HG02852 (cell line): ENCODE measurements around the gene OFD1.
A peak's percentile ranks its signal among the peaks of the same experiment; 100 is the strongest.

Source experiments
- ATAC-seq: cut with Tn5 transposase; IDR thresholded peaks from one replicate; pipeline ENCODE4 v1.9.1; 2021; ENCODE audit warnings: mild to moderate bottlenecking, moderate library complexity; ENCODE audit not compliant: unreplicated experiment

The OFD1 gene

DNA sequence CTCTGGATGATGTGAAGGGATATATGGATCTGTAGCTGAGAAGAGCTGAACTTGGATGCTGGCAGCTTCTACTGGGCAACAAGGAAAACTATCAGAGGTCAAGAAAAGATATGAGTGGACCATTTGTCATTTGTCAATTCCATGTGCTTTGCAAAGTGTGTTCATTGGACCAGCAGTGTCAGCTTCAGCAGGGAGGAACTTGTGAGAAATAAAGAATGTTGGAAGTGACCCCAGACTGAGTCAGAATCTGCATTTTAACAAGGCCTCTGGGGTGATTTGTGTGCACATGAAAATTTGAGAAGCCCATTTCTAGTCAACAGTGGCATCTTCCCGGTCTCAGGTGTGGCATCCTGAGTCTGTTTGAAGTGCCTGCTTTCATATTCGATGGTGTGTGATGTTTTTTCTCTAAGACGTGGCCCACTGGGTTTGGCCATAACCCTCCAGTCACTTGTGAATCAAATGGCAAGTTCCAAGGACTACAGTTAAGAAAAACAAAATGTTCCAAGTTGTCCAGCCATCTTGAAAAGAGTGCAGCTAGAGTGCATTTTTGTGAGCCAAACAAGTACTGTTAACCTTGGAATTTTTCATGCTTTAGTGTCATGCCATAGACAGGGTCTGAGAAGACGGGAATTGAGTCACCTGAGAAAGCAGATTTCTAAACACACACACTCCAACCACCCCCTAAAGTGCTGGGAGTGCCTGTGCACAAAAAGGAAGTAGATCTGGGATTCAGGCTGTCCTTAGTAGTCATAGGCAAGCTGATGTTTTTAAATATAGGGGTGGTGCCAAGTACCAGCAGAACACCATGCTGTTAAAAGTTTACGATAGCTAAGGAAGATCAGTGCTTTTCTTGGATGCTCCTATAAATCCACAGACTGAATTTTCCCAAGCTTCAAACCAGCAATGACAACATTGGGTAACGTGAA lies 55.9 kb downstream of the OFD1 start:
- no peak for ATAC-seq

DNA sequence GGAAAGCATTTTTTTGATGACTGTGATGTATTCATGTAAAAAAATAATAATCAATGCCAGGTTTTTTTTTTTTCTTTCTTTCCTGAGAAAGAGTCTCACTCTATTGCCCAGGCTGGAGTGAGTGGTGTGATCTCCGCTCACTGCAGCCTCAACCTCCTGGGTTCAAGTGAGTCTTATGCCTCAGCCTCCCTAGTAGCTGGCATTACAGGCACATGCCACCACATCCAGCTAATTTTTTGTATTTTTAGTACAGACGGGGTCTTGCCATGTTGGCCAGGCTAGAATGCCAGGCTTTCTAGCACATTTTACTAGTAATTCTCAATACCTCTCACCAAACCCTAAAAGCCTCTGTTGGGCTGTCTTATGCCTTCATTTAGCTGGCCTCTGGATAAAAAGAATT lies 56.6 kb downstream of the OFD1 start:
- ATAC-seq: no peak

DNA sequence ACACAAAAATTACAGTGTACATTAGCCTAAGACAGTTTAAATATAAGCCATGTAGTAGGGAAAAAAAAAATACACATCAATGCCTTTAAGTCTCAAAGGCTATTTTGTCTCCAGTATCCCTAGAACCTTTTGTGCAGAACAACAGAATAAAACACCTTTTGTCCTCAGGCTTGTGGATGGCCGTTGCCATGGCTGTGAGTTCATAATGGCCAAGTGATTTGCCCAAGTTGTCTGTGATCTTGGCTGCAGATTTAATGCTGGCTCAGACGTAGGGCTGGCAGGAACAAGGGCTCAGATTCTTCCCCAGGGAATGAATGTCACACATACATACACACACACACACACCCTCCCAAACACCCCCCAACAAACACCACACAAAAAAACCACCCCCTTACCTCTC lies 57.0 kb downstream of the OFD1 start:
- no peak for ATAC-seq

DNA sequence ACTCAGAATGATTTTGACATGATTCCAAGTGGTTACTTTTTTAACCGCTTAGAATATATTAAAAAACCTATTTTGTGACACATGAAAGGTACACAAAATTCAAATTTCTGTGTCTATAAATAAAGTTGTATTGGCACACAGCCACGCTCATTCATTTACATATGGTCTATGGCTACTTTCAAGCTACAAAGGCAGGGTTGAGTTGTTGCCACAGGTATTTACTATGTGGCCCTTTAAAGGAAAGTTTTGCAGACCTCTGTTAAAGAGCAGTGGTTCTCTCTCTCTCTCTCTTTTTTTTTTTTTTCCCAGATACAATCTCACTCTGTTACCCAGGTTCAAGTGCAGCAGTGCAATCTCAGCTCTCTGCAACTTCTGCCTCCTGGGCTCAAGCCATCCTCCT lies 59.3 kb downstream of the OFD1 start:
- ATAC-seq: peak; percentile 54

DNA sequence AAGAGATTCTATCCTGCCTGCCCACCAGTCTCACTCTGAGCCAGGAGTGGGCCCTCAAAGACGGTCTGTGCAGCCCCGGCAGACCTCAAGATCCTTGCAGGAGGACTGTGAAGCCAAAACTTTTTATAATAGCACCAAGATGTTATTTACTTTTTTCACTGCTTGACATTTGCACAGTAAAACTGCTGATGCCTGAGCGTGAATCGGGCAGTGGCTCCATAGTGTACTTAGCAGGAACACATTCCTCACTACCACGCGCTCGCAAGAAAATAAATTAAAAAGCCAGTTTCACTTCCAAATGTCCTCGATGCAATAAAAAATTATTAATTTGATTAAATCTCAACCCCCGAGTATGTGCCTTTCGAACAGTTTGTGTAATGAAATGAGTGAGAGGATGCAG lies 59.9 kb downstream of the OFD1 start:
- ATAC-seq: no peak

DNA sequence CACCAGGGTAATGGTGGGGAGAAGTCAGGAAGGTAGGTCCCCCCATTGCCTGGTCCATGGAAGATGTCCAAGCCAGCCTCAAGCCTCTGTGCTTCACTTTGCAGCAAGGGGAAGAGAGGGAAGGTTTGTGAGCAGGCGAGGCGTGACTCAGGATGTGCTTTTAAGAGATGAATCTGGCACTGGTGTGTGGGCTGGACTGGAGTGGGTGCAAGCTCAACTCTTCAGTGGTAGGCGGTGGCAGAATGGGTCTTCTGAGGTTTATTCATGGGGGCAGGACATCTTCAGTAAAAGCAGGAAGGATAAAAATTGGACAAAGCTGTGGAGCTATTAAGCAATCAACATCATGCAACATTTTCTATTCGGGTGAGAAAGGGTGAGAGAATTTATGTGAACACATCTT lies 63.0 kb downstream of the OFD1 start:
- ATAC-seq: no peak

DNA sequence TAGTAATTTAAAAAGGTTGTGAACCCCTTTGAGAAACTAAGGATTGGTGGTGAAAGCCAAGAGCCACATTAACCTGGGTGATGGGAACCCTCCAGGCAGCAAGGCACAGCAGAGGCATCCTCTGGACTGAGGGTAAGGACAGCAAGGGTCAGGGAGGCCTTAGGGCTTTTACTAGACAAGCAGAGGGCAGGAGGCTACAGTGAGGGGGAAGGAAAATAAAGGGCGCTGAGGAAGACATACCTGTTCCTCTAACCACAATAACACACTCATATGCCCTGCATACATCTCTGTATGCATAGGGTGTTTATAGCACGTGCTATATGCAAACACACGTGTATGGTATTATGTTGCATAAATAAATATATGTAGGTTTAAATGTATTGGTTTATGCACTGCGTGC lies 63.6 kb downstream of the OFD1 start:
- no peak for ATAC-seq

DNA sequence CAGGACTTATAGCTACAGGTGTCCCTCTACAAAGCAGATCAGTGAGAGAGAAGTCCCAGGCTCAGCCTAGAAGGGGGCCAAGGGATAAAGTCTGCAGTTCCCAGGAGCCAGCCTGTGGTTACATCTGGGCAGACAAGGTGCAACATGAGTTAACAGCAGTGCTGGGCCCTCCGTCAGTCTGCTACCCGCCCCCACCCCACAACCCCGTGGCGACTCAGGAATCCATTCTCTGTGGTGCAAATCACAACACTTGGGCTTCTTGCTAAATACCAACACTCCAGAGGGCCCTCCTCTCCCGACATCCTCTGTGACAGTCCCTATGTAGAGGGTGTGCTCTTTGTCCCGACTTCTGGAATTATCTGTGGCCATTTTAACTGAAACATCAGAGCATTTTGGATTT lies 68.6 kb downstream of the OFD1 start:
- no peak for ATAC-seq

DNA sequence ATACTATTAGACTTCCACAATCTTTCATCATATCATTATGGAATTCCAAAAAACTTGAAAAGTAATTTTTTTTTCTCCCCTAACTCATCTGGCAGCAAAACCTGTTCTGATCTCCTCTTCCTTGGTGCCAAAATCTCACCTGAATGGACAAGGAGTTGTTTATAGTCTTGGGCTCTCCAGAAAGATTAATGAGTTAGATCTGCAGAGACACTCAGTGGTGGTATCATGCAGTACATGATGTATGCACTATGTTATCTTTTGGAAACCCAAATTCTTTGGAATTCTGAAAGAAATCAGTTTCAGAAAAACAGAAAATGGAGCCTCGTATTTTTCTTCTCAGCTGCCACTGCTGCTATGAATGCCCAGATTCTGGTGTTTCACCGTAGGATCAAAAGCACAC lies 70.7 kb downstream of the OFD1 start:
- ATAC-seq: no peak

DNA sequence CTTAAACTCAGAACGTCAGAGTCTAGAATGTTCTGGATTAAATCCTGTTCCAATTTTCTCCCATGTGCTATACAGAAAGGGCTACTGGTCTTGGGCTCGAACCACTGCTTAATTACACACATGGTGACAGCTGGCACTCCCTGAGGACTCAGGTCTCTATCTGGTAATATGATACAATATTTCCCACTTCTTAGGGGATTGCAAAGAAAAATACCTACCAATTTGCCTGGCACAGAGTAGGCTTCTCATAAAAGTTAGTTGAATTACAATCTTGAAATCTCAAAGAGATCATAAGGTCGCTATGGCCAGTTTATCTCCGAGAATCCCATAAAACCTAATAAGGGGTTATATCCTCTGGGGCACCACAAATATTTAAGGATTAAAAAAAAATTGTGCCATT lies 73.7 kb downstream of the OFD1 start:
- ATAC-seq: no peak

DNA sequence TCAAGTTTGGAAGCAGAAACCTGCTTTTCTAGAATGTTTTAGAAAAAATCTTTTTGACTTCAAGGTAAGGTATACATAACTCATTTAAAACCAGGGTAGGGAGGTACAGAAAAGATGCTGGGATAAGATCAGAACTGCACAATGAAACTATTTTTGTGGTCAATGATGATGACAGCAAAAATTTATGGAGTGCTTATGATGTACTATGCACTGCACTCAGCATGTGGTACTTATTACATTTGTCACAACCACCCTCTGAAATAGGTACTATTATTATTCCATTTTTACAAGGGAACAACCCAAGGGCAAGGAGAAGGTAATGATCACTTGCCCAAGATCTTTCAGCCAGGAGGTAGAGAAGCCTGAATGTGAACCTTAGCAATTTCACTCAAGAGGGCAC lies 74.3 kb downstream of the OFD1 start:
- ATAC-seq: no peak

DNA sequence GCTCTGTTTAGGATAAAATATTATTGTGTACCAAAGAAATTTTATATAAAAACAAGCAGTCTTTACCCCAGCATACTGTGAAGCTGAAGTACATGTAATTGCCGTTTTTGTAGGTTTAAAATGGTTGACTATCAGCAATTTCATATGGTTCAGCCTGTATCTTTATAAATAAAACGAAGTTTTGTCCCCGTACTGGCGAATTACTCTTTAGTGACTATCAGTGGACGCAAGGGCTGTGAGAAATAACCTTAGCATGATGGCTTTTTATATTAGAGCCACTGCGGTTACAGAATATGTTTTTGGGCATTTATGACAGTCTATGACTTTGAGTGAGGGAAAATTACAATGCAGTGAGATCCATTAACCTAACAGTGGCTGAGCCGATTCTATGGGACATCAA lies 81.1 kb downstream of the OFD1 start:
- ATAC-seq: no peak

DNA sequence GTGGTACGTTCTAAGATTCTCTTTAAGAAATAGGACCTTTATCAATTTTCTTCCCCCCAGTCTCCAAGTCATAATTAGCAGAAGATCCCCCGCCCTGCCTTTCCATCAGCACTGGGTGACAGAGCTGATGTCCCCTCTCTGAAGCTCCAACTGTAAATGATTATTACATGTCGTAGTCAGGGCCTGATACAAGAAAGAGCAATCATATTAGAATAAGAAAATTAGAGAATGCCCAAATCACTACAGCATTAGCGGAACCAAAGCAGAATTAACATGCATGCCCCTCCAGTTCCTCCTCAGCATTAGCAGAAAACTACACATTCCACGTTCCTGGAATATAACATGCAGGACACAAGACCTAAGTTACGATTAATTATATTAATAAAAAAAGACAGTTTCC lies 81.6 kb downstream of the OFD1 start:
- ATAC-seq: no peak

DNA sequence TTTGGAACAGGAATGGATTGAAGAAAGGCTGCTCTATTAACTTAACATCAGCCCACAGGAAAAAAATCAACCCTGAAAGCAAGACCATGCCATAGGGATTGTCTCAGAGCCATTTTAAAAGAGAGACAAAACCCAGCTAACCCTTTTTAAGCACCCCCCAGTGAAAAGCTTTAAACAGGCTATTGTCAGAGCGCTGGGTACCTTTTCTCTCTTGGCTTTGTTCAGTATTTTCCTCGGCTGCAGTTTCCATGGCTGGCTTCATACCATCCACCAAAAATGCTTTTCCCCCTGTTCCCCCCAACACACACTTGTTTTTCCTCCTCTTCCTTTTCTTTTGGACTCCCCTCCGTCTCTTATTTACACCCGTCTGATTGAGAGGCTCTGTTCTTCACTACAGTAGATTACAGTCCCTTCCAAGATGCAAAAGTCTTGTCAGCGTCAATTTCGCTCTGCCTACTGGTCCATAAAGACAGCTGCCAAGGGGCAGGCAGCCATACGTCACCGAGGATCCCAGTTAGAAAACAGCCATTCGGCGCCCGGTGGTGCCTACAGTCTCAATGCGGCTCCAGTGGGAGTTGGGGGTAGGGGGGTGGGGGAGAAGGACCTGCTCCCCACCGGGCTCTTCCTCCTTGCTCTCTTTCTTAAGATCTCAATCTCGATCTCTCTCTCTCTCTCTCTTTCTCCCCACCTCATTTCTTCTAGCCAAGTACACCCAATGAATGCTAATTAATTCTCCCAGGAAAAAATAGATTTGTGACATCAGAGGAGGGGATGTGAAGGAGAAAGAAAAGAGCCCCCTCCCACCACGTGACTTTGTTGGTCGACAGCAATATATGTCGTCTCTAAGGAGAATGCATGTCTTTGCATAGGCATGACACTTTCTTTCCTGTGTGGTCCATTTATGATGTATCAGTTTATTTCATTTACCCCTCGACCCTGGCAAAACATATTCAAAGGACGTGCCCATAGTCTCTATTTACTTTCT lies 82.4 kb downstream of the OFD1 start, which contains the start of gene GPM6B:
TSS of gene GPM6B (minus strand) at position 451 of the 985 bp plus-strand sequence. CDS start at position 262, 189 bp downstream.
- no peak for ATAC-seq
